H9 (cell line): ENCODE data around the gene AHCY. TPM values are rescaled to one million over a fixed set of nuclear protein-coding genes. Genes with fewer than 3 reads are reported as not detected.
A peak's percentile ranks its signal among the peaks of the same experiment; 100 is the strongest.

ENCODE experiments used
- DNase-seq: peaks from one replicate; pipeline ENCODE4 v3.0.0-alpha.2; 2017
- H2AFZ ChIP-seq: one replicate; pipeline ENCODE4 v1.6.1; 2013; ENCODE audit warnings: mild to moderate bottlenecking, low read length, control low read depth, moderate library complexity
- H2AK5ac ChIP-seq: 2 replicates; pipeline ENCODE4 v1.6.1; 2013; ENCODE audit warnings: low read length, control low read depth, mixed read lengths; ENCODE audit not compliant: insufficient read length
- H2BK120ac ChIP-seq: one replicate; pipeline ENCODE4 v1.6.1; 2013; ENCODE audit warnings: low read depth, mild to moderate bottlenecking, low read length, control low read depth, inconsistent platforms; ENCODE audit not compliant: poor library complexity, severe bottlenecking
- H2BK12ac ChIP-seq: 2 replicates; pipeline ENCODE4 v1.6.1; 2013; ENCODE audit warnings: low read length, control low read depth, mixed read lengths, low read depth; ENCODE audit not compliant: insufficient read length
- H2BK15ac ChIP-seq: 2 replicates; pipeline ENCODE4 v1.6.1; 2013; ENCODE audit warnings: low read depth, low read length, control low read depth
- H2BK20ac ChIP-seq: one replicate; pipeline ENCODE4 v1.6.1; 2013; ENCODE audit warnings: low read depth, mild to moderate bottlenecking, low read length, control low read depth, inconsistent platforms; ENCODE audit not compliant: poor library complexity, severe bottlenecking
- H2BK5ac ChIP-seq: 2 replicates; pipeline ENCODE4 v1.6.1; 2013; ENCODE audit warnings: low read length, control low read depth, mixed read lengths; ENCODE audit not compliant: insufficient read length
- H3K14ac ChIP-seq: 2 replicates; pipeline ENCODE4 v1.6.1; 2013; ENCODE audit warnings: low read length, control low read depth; ENCODE audit not compliant: insufficient read depth
- H3K18ac ChIP-seq: 2 replicates; pipeline ENCODE4 v1.6.1; 2013; ENCODE audit warnings: low read depth, mild to moderate bottlenecking, mixed read lengths, low read length, control low read depth; ENCODE audit not compliant: insufficient read length
- H3K23ac ChIP-seq: 2 replicates; pipeline ENCODE4 v1.6.1; 2013; ENCODE audit warnings: low read length, control low read depth, mixed read lengths, low read depth; ENCODE audit not compliant: insufficient read length
- H3K23me2 ChIP-seq: 2 replicates; pipeline ENCODE4 v1.6.1; 2013; ENCODE audit warnings: low read depth, mild to moderate bottlenecking, mixed read lengths, low read length, control low read depth; ENCODE audit not compliant: insufficient read length, poor library complexity, severe bottlenecking
- H3K27ac ChIP-seq: 2 replicates; pipeline ENCODE4 v1.5.1; 2013; ENCODE audit warnings: low read length, control low read depth, mixed read lengths, low read depth; ENCODE audit not compliant: insufficient read length
- H3K27me3 ChIP-seq: 2 replicates; pipeline ENCODE4 v1.6.1; 2013; ENCODE audit warnings: low read length, control low read depth, inconsistent platforms; ENCODE audit not compliant: insufficient read depth
- H3K4ac ChIP-seq: 2 replicates; pipeline ENCODE4 v1.6.1; 2013; ENCODE audit warnings: low read depth, mild to moderate bottlenecking, control low read depth, inconsistent platforms, low read length, moderate library complexity
- H3K4me1 ChIP-seq: 2 replicates; pipeline ENCODE4 v1.6.1; 2013; ENCODE audit warnings: low read length, control low read depth, inconsistent platforms; ENCODE audit not compliant: insufficient read depth
- H3K4me2 ChIP-seq: 2 replicates; pipeline ENCODE4 v1.6.1; 2013; ENCODE audit warnings: low read length, control low read depth, mixed read lengths; ENCODE audit not compliant: insufficient read length, insufficient read depth
- H3K56ac ChIP-seq: 2 replicates; pipeline ENCODE4 v1.6.1; 2013; ENCODE audit warnings: low read depth, mild to moderate bottlenecking, mixed read lengths, low read length, control low read depth; ENCODE audit not compliant: insufficient read length
- H3K79me1 ChIP-seq: 2 replicates; pipeline ENCODE4 v1.6.1; 2013; ENCODE audit warnings: low read depth, mild to moderate bottlenecking, moderate library complexity, low read length, control low read depth, inconsistent platforms; ENCODE audit not compliant: insufficient read depth, poor library complexity, severe bottlenecking
- H3K79me2 ChIP-seq: 2 replicates; pipeline ENCODE4 v1.6.1; 2013; ENCODE audit warnings: low read length, control low read depth, inconsistent platforms; ENCODE audit not compliant: insufficient read depth
- H3K9ac ChIP-seq: 2 replicates; pipeline ENCODE4 v1.6.1; 2013; ENCODE audit warnings: low read length, control low read depth, mixed read lengths; ENCODE audit not compliant: insufficient read length; ENCODE audit errors: extremely low read depth
- H3K9me3 ChIP-seq: one replicate; pipeline ENCODE4 v1.6.1; 2013; ENCODE audit warnings: low read depth, low read length, inconsistent platforms; ENCODE audit not compliant: control insufficient read depth
- H3T11ph ChIP-seq: one replicate; pipeline ENCODE4 v1.6.1; 2013; ENCODE audit warnings: mild to moderate bottlenecking, low read length, control low read depth, inconsistent platforms
- H4K20me1 ChIP-seq: one replicate; pipeline ENCODE4 v1.6.1; 2013; ENCODE audit not compliant: control insufficient read depth, insufficient read length, insufficient read depth
- H4K5ac ChIP-seq: 2 replicates; pipeline ENCODE4 v1.6.1; 2013; ENCODE audit warnings: low read depth, mild to moderate bottlenecking, mixed read lengths, low read length, control low read depth; ENCODE audit not compliant: insufficient read length
- H4K8ac ChIP-seq: replicated peaks from 2 replicates; pipeline ENCODE4 v1.6.1; 2013; ENCODE audit warnings: low read length, control low read depth, mixed read lengths, low read depth; ENCODE audit not compliant: insufficient read length
- H4K91ac ChIP-seq: 2 replicates; pipeline ENCODE4 v1.6.1; 2013; ENCODE audit warnings: low read depth, mild to moderate bottlenecking, moderate library complexity, mixed read lengths, low read length, control low read depth; ENCODE audit not compliant: insufficient read length
- H3K27ac Mint-ChIP-seq, 3 experiments: 2 replicates in 2 of 3; 3 replicates in 1 of 3; pipeline ENCODE4 v1.8.0; 2020 to 2021; ENCODE audit warnings: mixed read lengths in 3 of 3, mild to moderate bottlenecking in 1 of 3, moderate library complexity in 1 of 3
- H3K27me3 Mint-ChIP-seq: 2 replicates; pipeline ENCODE4 v1.8.0; 2021; ENCODE audit warnings: low read depth, mild to moderate bottlenecking, moderate library complexity, mixed read lengths
- H3K36me3 Mint-ChIP-seq, 3 experiments: 2 replicates in 2 of 3; 3 replicates in 1 of 3; pipeline ENCODE4 v1.8.0; 2020 to 2021; ENCODE audit warnings: low read depth in 3 of 3, mixed read lengths in 3 of 3; ENCODE audit not compliant: insufficient read depth in 1 of 3
- H3K4me1 Mint-ChIP-seq, 2 experiments: 2 replicates each; pipeline ENCODE4 v1.8.0; 2020; ENCODE audit warnings: mixed read lengths in 2 of 2
- H3K4me3 Mint-ChIP-seq, 2 experiments: 2 replicates in 1 of 2; 3 replicates in 1 of 2; pipeline ENCODE4 v1.8.0; 2020 to 2021; ENCODE audit warnings: mild to moderate bottlenecking in 2 of 2, mixed read lengths in 2 of 2, moderate library complexity in 1 of 2
- H3K9me3 Mint-ChIP-seq, 2 experiments: 2 replicates in 1 of 2; 3 replicates in 1 of 2; pipeline ENCODE4 v1.8.0; 2020; ENCODE audit warnings: mild to moderate bottlenecking in 2 of 2, mixed read lengths in 2 of 2, moderate library complexity in 1 of 2
- CTCF ChIP-seq: fragments of 200-600 bp; sonication (generic); conservative IDR thresholded peaks from 3 replicates; pipeline ENCODE4 v1.8.0; 2021; ENCODE audit warnings: antibody characterized with exemption, mild to moderate bottlenecking
- WGBS: extraction: QIAGEN DNeasy Blood & Tissue Kit; methylation state at CpG from one replicate; pipeline ENCODE4 v1.1.7; 2013; ENCODE audit warnings: missing lambda C conversion rate, low lambda C conversion rate, mixed read lengths; ENCODE audit not compliant: insufficient read length; ENCODE audit errors: extremely low coverage; 5-methylcytosine and 5-hydroxymethylcytosine counted together
- total RNA-seq: library from RNA; stranded (reverse); gene quantifications from 2 replicates; pipeline ENCODE4 v1.2.1, GENCODE V29; 2021

The AHCY gene
- total RNA-seq, 1 experiment from 2014 or later: 461 TPM

- no peak overlapping the region for H3K4me2 ChIP-seq
- H2AFZ ChIP-seq: no peak overlapping the region
- H4K20me1 ChIP-seq: no peaks in the 10 kb centered on the region
These were observed 7.4 kb upstream of the AHCY start for GRCh38 chr20:34310481-34311117.

More at GRCh38 chr20:34310481-34311117, 7.4 kb upstream of the AHCY start:
- H2AK5ac ChIP-seq: no peak overlapping the region
- H3K4ac ChIP-seq: no peak overlapping the region
- H2BK20ac ChIP-seq: no peak overlapping the region
- H3K27ac ChIP-seq: no peak overlapping the region
- H3K27me3 Mint-ChIP-seq: peaks cover 25% of the 10 kb centered on the region
- H2BK12ac ChIP-seq: no peak overlapping the region
- H3K56ac ChIP-seq: no peak overlapping the region
- no peak overlapping the region for H2BK15ac ChIP-seq
- H3K9ac ChIP-seq: no peak overlapping the region
- no peaks in the 10 kb centered on the region for H3K79me1 ChIP-seq
- H3K27me3 ChIP-seq: peaks cover 5% of the 10 kb centered on the region; the same call in 1 of the 2 replicates
- WGBS: no CpG with 5 or more reads among the region's 19 CpGs
- no peak overlapping the region for H2BK120ac ChIP-seq
- no peaks in the 10 kb centered on the region for H3K79me2 ChIP-seq
- H3K9me3 ChIP-seq: no peaks in the 10 kb centered on the region
- H3T11ph ChIP-seq: no peak overlapping the region
- no peak overlapping the region for H3K14ac ChIP-seq
- no peak overlapping the region for H3K27ac Mint-ChIP-seq
- peak overlapping the region; percentile 60 to 85 for H3K4me3 Mint-ChIP-seq
- H4K8ac ChIP-seq: no peak overlapping the region
- H3K36me3 Mint-ChIP-seq: no peaks in the 10 kb centered on the region
- H3K18ac ChIP-seq: no peak overlapping the region
- peaks cover 6 to 10% of the 10 kb centered on the region in 2 experiments; a peak in 3 of 4 replicates for H3K4me1 Mint-ChIP-seq
- no peak overlapping the region for H4K91ac ChIP-seq
- H3K4me1 ChIP-seq: no peaks in the 10 kb centered on the region
- no peak overlapping the region for H2BK5ac ChIP-seq
- DNase-seq: no peak
- H4K5ac ChIP-seq: no peak overlapping the region
- TF ChIP-seq CTCF: no peak
- H3K9me3 Mint-ChIP-seq: no peaks in the 10 kb centered on the region
- H3K23me2 ChIP-seq: peaks cover 14% of the 10 kb centered on the region
- no peak overlapping the region for H3K23ac ChIP-seq
